Motor neuron (in vitro differentiated cells): ENCODE data around the gene C6orf136. TPM values are rescaled to one million over a fixed set of nuclear protein-coding genes. Genes with fewer than 3 reads are reported as not detected.

Experiments
- ATAC-seq, 8 experiments: fragments of 200-7000 bp; cut with Tn5 transposase; replicated peaks in 6 of 8; 2 replicates each; pipeline ENCODE4 v1.8.0; 2021; ENCODE audit warnings: mild to moderate bottlenecking in 8 of 8, moderate library complexity in 8 of 8
- H3K27ac ChIP-seq, 2 donors: fragments of 250-450 bp; sonication (Bioruptor Pico); 2 replicates each; pipeline ENCODE4 v1.9.0; 2021; ENCODE audit warnings: antibody characterized with exemption in 2 of 2, mild to moderate bottlenecking in 2 of 2, moderate library complexity in 1 of 2
- H3K4me1 ChIP-seq, 2 donors: fragments of 250-450 bp; sonication (Bioruptor Pico); replicated peaks in 1 of 2; 2 replicates each; pipeline ENCODE4 v1.6.1; 2021; ENCODE audit warnings: antibody characterized with exemption in 2 of 2, mild to moderate bottlenecking in 2 of 2, moderate library complexity in 1 of 2
- H3K4me3 ChIP-seq, 5 donors: fragments of 250-450 bp; sonication (Bioruptor Pico); 2 replicates each; pipeline ENCODE4 v1.9.0; 2021; ENCODE audit warnings: antibody characterized with exemption in 5 of 5, mild to moderate bottlenecking in 5 of 5, moderate library complexity in 4 of 5
- WGBS, 10 experiments: fragments of 450-650 bp; shearing (Covaris generic); methylation state at CpG; one replicate each; pipeline ENCODE4 v1.0.0; 2022; 5-methylcytosine and 5-hydroxymethylcytosine counted together
- in situ Hi-C, 9 experiments: fragments of 400-800 bp; cut with MboI; loops; one replicate each; pipeline ENCODE4 v1.15.0; 2021; ENCODE audit warnings: low sequenced_read_pairs in 9 of 9, low pct_unique_long_range_greater_than_20kb in 2 of 9; ENCODE audit not compliant: unreplicated experiment in 9 of 9
- total RNA-seq, 8 experiments: library from RNA; unstranded; fragments of 300-600 nt; gene quantifications; 2 replicates each; pipeline versions ENCODE4 v1.2.3 to v1.2.4, GENCODE V29; 2022

C6orf136 gene
- total RNA-seq, 8 experiments from 2014 or later, result 6.6 to 16.4 (median 12.1) TPM

GRCh38 chr6:30619561-30619960 is 27.4 kb upstream of the C6orf136 start:
- in situ Hi-C loops, result no loop called here
- 90 to 100% (median 100%) methylated on average over 1 to 10 of the region's 11 CpGs; no CpG with 5 or more reads in 1 of the 10 experiments for WGBS, 10 experiments
- Histone ChIP-seq H3K4me3 (no peak overlapping the region), H3K27ac (no peak overlapping the region), H3K4me1 (peaks cover 0 to 8% of the 10 kb centered on the region in 2 donors)
- ATAC-seq, result no peak

- peaks cover 10 to 11% of the 10 kb centered on the region in 2 donors for H3K4me1 ChIP-seq
- no peak overlapping the region for H3K27ac ChIP-seq
- no peak for ATAC-seq
- H3K4me3 ChIP-seq, result no peak overlapping the region
- in situ Hi-C loops, result no loop called here
- WGBS, 10 experiments, result 90 to 100% (median 100%) methylated on average over 1 to 7 of the region's 8 CpGs; no CpG with 5 or more reads in 3 of the 10 experiments
These were observed 21.4 kb upstream of the C6orf136 start for GRCh38 chr6:30625511-30625910.

GRCh38 chr6:30626484-30627366 is 20.2 kb upstream of the C6orf136 start, which contains the start of gene ATAT1:
Gene ATAT1, plus strand, starts transcription at chr6:30626874.
- in situ Hi-C loops, result no loop called here
- 0 to 10% (median 0%) methylated on average over 1 to 10 of the region's 36 CpGs; no CpG with 5 or more reads in 7 of the 10 experiments for WGBS, 10 experiments

GRCh38 chr6:30635834-30636233 is 11.1 kb upstream of the C6orf136 start:
- H3K4me1 ChIP-seq, result no peaks in the 10 kb centered on the region
- in situ Hi-C loops, result no loop called here
- no peak overlapping the region for H3K27ac ChIP-seq
- H3K4me3 ChIP-seq, result no peak overlapping the region
- WGBS, 10 experiments, result 93 to 100% (median 96%) methylated on average over 3 of the region's 3 CpGs; no CpG with 5 or more reads in 3 of the 10 experiments
- ATAC-seq, result no peak

More at GRCh38 chr6:30626484-30627366, 20.2 kb upstream of the C6orf136 start, which contains the start of gene ATAT1:
- Histone ChIP-seq H3K27ac (peak within 1 kb of the TSS; percentile 95), H3K4me1 (peaks cover 10 to 11% of the 10 kb centered on the region in 2 donors), H3K4me3 (peak within 1 kb of the TSS; percentile 57 to 74 (median 66))
- peak; percentile 95 to 99 (median 98) for ATAC-seq

DNA sequence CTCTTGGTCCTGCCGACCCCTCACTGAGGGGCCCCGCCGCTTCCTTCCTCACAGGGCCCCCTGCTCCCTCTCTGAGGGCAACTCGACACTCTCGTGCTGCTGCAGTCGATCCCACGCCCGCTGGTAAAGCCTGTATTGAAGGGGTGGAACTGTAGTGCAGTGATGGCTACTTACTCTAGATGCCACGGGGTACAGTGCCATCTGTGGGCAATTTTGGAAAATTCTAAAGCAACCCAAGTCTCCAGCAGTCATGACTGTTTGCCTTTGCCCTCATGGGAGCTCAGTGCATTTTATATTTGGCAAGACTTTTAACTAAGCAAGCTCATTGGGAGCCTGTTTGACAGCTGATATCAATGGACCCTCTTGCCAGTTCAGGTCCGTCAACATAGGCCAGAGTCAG is 6.5 kb upstream of the C6orf136 start:
- WGBS, 10 experiments, result 60 to 100% (median 91%) methylated on average over 1 to 8 of the region's 10 CpGs; no CpG with 5 or more reads in 2 of the 10 experiments
- Histone ChIP-seq H3K4me3 (no peak overlapping the region), H3K4me1 (no peaks in the 10 kb centered on the region), H3K27ac (no peak overlapping the region)
- no peak for ATAC-seq
- in situ Hi-C loops, result no loop called here

GRCh38 chr6:30641048-30641447 is 5.9 kb upstream of the C6orf136 start:
- in situ Hi-C loops, result no loop called here
- H3K4me3 ChIP-seq, result no peak overlapping the region
- 83 to 100% (median 100%) methylated on average over 1 of the region's 1 CpG; no CpG with 5 or more reads in 6 of the 10 experiments for WGBS, 10 experiments
- ATAC-seq, result no peak
- H3K4me1 ChIP-seq, result peaks cover under 1 to 4% of the 10 kb centered on the region in 2 donors
- no peak overlapping the region for H3K27ac ChIP-seq

GRCh38 chr6:30643656-30644055 is 3.3 kb upstream of the C6orf136 start:
- no peak for ATAC-seq
- WGBS, 10 experiments, result 88 to 100% (median 100%) methylated on average over 1 to 2 of the region's 2 CpGs; no CpG with 5 or more reads in 4 of the 10 experiments
- in situ Hi-C loops, result no loop called here
- H3K4me3 ChIP-seq, result no peak overlapping the region
- no peak overlapping the region for H3K27ac ChIP-seq
- H3K4me1 ChIP-seq, result peaks cover 10 to 13% of the 10 kb centered on the region in 2 donors

DNA sequence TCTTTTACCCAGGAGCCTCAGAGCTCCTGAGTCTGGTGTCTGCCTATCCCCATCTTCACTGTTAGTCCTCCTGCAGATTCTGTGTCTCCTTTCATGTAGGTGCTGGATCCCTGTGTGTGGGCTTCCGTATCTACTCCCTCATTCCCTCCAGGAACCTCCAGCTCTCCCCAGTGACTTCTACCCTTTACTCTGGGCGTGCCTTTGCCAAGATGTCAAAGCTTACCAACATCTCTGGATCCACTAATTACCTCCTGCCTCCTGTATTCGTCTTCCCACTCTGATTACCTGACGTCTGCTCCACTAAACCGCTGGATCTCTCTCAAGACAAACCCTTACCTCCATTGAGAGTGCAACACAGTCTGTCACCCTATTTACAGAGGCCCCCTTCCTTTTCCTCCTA is 2.2 kb upstream of the C6orf136 start:
- in situ Hi-C loops, result no loop called here
- Histone ChIP-seq H3K27ac (no peak overlapping the region), H3K4me3 (no peak overlapping the region), H3K4me1 (peaks cover 10 to 13% of the 10 kb centered on the region in 2 donors)
- WGBS, 10 experiments, result 67 to 100% (median 88%) methylated on average over 1 to 5 of the region's 5 CpGs; no CpG with 5 or more reads in 1 of the 10 experiments
- ATAC-seq, result no peak

- peak overlapping the region in 1 of 5 donors; percentile 94 for H3K4me3 ChIP-seq
These were observed 944 bp upstream of the C6orf136 start for GRCh38 chr6:30645989-30646388.

DNA sequence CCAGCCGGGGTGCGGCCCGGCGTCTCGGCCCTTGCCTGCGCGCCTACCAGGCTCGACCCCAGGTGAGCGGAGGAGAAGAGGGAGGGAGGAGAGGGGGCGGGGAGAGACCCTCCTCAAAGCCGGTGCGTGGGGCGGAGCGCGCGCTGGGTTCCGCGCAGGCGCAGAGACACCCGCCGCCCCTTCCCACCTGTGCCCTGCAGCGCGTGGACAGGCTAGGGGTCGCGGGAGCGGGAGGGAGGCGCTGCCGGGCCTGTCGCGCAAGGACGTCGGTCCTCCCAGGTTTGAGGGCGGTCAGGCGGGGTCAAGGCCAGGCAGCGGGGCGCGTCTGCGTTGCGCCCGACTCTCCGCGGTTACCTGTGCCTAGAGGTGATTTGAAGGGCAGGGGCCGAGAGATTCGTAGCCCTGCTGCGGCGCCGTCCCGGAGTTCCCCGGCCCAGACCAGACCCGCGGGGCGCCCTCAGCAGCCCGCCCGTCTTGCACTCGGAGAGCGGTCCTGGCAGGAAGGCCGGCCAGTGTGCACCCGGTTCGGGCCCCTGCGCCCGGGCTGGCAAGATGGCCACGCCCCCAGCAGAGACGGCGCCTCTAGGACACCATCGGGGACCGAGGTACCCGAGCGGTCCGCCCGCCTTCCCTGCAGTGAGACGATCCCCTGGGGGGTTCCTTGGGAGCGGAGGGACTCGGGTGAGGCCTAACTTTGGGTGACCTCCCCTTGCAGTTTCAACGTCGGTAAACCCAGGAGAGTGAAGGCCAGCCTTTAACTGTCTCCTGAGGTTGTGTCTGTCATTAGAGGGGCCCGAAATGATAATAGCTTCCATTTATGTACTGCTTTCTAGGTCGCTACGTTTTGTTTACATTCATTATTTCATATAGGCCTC is 546 bp downstream of the C6orf136 start:
- in situ Hi-C loops, result no loop called here
- WGBS, 10 experiments, result 0 to 13% (median 0%) methylated on average over 2 to 8 of the region's 78 CpGs; no CpG with 5 or more reads in 1 of the 10 experiments
- H3K27ac ChIP-seq, result peak overlapping the region; percentile 87 to 93
- peak overlapping the region; percentile 67 to 94 (median 76) for H3K4me3 ChIP-seq
- peaks cover 10 to 13% of the 10 kb centered on the region in 2 donors for H3K4me1 ChIP-seq
- ATAC-seq, result peak; percentile 76 to 92 (median 88)

More at GRCh38 chr6:30645989-30646388, 944 bp upstream of the C6orf136 start:
- 33 to 100% (median 80%) methylated on average over 1 of the region's 1 CpG; no CpG with 5 or more reads in 5 of the 10 experiments for WGBS, 10 experiments
- in situ Hi-C loops, result no loop called here
- H3K27ac ChIP-seq, result no peak overlapping the region
- peaks cover 10 to 13% of the 10 kb centered on the region in 2 donors for H3K4me1 ChIP-seq
- ATAC-seq, result no peak

- 79 to 100% (median 93%) methylated on average over 3 to 9 of the region's 12 CpGs; no CpG with 5 or more reads in 1 of the 10 experiments for WGBS, 10 experiments
- no peak overlapping the region for H3K4me3 ChIP-seq
- no peak for ATAC-seq
- in situ Hi-C loops, result no loop called here
- H3K27ac ChIP-seq, result no peak overlapping the region
- H3K4me1 ChIP-seq, result peaks cover 8% of the 10 kb centered on the region in 2 donors
These were observed 4.2 kb downstream of the C6orf136 start for GRCh38 chr6:30651143-30651542.

- no peak overlapping the region for H3K27ac ChIP-seq
- 20 to 100% (median 90%) methylated on average over 1 to 10 of the region's 19 CpGs; no CpG with 5 or more reads in 1 of the 10 experiments for WGBS, 10 experiments
- no peaks in the 10 kb centered on the region for H3K4me1 ChIP-seq
- H3K4me3 ChIP-seq, result no peak overlapping the region
- in situ Hi-C loops, result no loop called here
- no peak for ATAC-seq
These were observed 8.1 kb downstream of the C6orf136 start for GRCh38 chr6:30654798-30655742.
